ENCODE data around the gene MEPCE. TPM values are rescaled to one million over a fixed set of nuclear protein-coding genes. Genes with fewer than 3 reads are reported as not detected.
"Not testable (repeated sequence)": the region's sequence is repeated elsewhere in the genome, so short reads cannot be mapped to it uniquely, and the experiment has no call there.

Gene MEPCE
- total RNA-seq, 6 experiments from 2014 or later, result 17.1 to 25.1 (median 20.7) TPM

- Histone ChIP-seq H3K4me1 (peaks cover 0 to 15% (median 0%) of the 10 kb centered on the region in 4 donors), H3K9me3 (no peaks in the 10 kb centered on the region), H3K27me3 (no peaks in the 10 kb centered on the region), H3K27ac (no peak overlapping the region), H3K4me3 (no peak overlapping the region), H3K36me3 (no peaks in the 10 kb centered on the region)
- 93% methylated on average over 5 of the region's 9 CpGs for WGBS (ENCODE audit: insufficient coverage, low coverage, low lambda C conversion rate, missing lambda C conversion rate)
- intact Hi-C loops (cut with DNase I), result no loop called here
- TF ChIP-seq POLR2A (IDR thresholded peaks at IDR 0.05), result no peak
- TF ChIP-seq CTCF (IDR thresholded peaks at IDR 0.05), result no peak
- DNase-seq, result peak in 2 of 3 donors; percentile 8 to 27
- no peak for ATAC-seq
These were observed 13.6 kb downstream of the MEPCE start for GRCh38 chr7:100443096-100443840.

- H3K27ac ChIP-seq, result peak overlapping the region; percentile 67 to 74 (median 72)
- peak; percentile 67 to 73 (median 72) for DNase-seq
- peaks cover 0 to 15% (median 0%) of the 10 kb centered on the region in 4 donors for H3K4me1 ChIP-seq
- H3K36me3 ChIP-seq, result no peaks in the 10 kb centered on the region
- 5% methylated on average over 5 of the region's 14 CpGs for WGBS (ENCODE audit: insufficient coverage, low coverage, low lambda C conversion rate, missing lambda C conversion rate)
- TF ChIP-seq CTCF (IDR thresholded peaks at IDR 0.05) (no peak), POLR2A (IDR thresholded peaks at IDR 0.05) (peak; percentile 37)
- H3K27me3 ChIP-seq, result no peaks in the 10 kb centered on the region
- intact Hi-C loops (cut with DNase I), result no loop called here
- ATAC-seq, result peak; percentile 82 to 90 (median 86)
- H3K9me3 ChIP-seq, result no peaks in the 10 kb centered on the region
- H3K4me3 ChIP-seq, result no peak overlapping the region
These were observed 15.0 kb downstream of the MEPCE start for GRCh38 chr7:100444311-100445278.

GRCh38 chr7:100446040-100446439, 16.4 kb downstream of the MEPCE start:
- intact Hi-C loops (cut with DNase I), result no loop called here
- DNase-seq (no peak), ATAC-seq (no peak)
- Histone ChIP-seq H3K4me1 (peaks cover 0 to 21% (median 0%) of the 10 kb centered on the region in 4 donors), H3K27me3 (no peaks in the 10 kb centered on the region), H3K4me3 (no peak overlapping the region), H3K36me3 (no peaks in the 10 kb centered on the region), H3K9me3 (no peaks in the 10 kb centered on the region), H3K27ac (peak overlapping the region in 1 of 3 donors; percentile 33)
- 49% methylated on average over 2 of the region's 2 CpGs for WGBS (ENCODE audit: insufficient coverage, low coverage, low lambda C conversion rate, missing lambda C conversion rate)
- TF ChIP-seq POLR2A (IDR thresholded peaks at IDR 0.05) (no peak), CTCF (IDR thresholded peaks at IDR 0.05) (no peak)

- H3K27ac ChIP-seq; DNase-seq; H3K36me3 ChIP-seq; ATAC-seq; intact Hi-C loops (cut with DNase I); H3K27me3 ChIP-seq; H3K4me3 ChIP-seq; H3K9me3 ChIP-seq: not testable (repeated sequence)
- peaks cover 0 to 21% (median 0%) of the 10 kb centered on the region in 4 donors for H3K4me1 ChIP-seq
- WGBS (ENCODE audit: insufficient coverage, low coverage, low lambda C conversion rate, missing lambda C conversion rate), result 100% methylated on average over 3 of the region's 8 CpGs
These were observed 17.7 kb downstream of the MEPCE start for GRCh38 chr7:100447363-100447762.

Data from right lobe of liver (tissue), 6 donors.